Hematopoietic multipotent progenitor cell treated with erythropoietin and hydrocortisone succinate and interleukin-3 and kit ligand, for 6 days (in vitro differentiated cells): ENCODE results near the gene DARS1.

ENCODE experiments used
- DNase-seq: peaks from one replicate; pipeline ENCODE4 v3.0.0-alpha.2; 2015

DARS1 gene

DNA sequence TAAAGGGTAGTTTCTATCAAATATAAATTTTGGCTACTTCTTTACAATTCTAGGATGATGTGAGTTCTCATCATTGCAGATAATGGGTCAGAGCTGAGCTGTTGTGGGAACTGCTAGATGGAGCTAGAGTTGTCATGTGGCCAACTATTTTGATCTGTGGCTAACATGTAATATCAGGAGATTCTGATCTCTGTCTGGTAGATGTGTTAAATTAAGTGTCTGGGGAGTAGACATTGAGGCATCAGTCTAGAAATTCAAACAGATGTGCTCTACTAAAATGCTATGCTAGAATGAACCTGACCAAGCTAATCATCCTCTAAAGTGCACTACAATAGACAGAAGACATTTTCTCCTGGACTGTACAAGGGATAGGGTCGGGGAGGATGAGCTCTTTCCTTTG lies 30.3 kb upstream of the DARS1 start:
- peak; percentile 16 for DNase-seq

DNA sequence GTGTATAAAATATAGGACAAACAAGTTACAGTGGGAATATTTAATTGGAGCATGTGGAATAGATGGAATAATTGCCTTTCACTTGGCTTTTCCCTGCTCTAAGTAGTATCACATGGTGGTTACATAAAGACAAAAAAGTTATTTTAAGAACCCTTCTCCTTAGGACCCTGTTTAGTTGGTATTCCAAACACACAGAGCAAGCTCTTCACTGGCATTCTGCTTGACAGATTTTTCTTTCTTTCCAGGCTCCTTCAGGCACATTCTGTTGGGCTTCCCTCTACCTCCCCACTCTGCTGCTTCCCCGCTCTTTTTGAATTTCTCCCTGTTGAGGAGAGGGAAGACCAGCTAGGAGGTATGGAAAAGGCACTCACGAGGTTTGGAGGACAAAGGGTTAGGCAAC lies 29.0 kb upstream of the DARS1 start:
- DNase-seq = no peak

DNA sequence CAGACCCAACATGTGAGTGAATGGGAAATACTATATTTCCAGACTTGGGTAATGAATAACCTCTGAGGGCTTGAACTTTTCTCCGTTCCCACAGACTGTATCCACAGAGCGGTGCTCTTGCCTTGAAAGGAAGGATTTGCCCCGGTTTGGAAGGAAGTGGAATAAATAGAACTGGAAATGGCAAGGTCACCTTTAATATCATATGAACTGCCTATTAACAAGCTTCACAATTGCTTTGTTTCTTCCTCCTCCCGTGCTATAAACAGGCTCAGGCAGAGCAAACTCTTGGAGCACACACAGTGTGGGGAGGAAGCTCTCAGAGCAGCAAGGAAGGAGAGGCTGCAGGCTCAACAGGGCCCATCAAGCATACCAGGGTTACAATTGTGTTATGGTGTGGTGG lies 28.5 kb upstream of the DARS1 start:
- no peak for DNase-seq

DNA sequence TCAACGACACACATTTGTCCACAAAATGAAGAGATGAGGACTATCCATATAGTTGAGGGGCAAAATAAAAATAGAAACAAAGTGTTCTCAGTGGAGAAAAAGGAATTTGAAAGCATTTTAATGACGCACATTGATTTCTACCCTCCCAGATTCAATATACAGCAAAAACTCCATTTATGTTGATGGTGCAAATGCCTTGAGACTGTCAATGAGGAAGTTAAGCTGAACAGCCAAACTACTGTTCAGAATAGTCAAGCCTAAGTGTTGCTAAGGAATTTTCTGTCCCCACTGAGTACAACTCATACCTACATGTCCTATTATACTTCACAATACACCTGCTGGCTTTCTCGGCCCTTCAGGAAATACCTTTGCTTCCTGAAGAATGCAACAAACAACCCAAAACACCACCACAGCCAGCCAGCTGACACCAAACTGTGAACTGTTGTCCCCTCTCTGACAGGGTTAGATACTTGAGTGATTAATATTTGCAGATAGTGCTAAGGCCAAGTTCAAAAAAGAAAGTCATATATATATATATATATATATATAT lies 27.8 kb upstream of the DARS1 start:
- DNase-seq = no peak

DNA sequence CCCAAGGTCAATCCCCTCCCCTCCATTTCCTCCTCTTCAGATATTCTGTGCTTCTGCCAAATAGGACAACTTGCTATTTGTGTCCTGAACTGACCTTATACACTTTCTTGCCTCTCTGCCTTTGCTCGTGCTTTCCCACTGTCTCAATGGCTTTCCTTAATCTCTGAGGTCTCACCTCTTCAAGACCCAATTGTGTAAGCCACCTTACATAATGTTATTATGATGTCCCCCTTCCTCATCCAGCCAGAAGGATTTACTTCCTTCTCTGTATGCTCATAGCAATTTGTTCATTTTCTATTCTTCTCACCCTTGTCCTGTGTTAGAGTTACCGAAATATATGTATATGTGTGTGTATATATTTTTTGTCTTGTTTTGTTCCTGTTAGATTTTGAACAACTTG lies 26.9 kb upstream of the DARS1 start:
- DNase-seq = peak; percentile 23

DNA sequence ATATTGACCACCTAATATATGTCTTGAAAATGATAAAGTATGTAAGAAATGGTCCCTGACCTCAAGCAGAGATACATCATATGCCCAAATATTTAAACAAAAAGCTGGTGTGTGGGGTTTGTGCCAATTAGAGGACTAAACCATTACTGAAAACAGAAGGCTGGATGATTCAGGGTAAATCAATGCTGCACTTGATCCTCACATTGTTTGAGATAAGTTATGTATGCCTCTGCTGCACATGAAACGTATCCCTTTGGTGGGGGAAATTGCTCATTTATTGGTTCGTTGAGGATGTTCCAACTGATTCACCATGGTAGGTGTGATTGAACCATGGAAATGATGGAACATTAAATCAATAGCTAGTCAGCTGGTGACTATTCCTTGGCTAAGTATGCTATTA lies 24.7 kb upstream of the DARS1 start:
- DNase-seq = no peak

DNA sequence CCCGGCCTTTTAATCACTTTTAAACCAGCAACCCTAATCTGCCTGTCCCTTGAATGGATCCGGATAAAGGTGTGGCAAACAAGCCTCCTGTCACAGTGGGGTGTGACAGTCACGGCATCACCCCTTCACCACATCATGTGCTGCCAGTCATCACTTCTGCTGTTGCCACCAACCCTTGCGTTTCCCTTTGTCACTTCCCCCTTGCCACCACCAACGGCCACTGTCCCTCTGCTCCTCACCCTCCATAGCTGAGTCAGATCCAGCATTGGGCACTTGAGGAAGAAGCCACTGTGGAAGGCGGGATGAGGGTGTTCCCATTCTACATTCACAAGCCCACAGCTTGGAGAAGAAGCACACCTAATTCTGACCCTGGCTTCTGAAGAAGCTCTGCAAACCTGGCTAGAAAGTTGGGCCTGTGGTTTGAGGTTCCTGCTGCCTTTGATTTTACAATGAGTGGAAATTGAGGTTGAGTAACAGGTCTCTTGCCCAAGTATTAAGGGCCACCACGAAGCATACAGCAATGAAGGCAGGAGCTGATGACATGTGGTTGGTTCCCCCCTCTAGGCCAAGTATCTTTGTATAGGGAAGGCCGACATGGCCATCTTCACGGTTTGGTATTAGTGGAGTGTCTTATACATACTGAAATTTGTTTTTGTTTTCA lies 22.9 kb upstream of the DARS1 start:
- peak; percentile 88 for DNase-seq

DNA sequence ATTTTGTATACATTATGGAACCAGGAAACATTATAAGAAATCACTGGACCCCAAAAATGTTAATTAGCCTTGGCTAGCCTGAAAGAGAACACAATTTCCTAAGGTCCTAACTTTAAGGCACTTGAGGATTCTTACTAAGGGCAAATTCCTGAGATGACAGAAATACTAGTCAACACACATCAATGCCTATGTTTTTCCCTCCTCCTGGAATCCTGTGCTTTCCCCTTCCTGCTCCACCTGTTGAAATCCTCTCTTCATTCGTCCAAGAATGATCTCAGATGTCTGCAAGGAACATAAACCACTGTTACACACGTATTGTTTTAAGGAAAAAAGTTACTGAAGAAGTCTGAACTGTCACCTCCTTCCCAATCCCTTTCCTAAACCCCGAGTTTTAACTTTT lies 21.2 kb upstream of the DARS1 start:
- no peak for DNase-seq

DNA sequence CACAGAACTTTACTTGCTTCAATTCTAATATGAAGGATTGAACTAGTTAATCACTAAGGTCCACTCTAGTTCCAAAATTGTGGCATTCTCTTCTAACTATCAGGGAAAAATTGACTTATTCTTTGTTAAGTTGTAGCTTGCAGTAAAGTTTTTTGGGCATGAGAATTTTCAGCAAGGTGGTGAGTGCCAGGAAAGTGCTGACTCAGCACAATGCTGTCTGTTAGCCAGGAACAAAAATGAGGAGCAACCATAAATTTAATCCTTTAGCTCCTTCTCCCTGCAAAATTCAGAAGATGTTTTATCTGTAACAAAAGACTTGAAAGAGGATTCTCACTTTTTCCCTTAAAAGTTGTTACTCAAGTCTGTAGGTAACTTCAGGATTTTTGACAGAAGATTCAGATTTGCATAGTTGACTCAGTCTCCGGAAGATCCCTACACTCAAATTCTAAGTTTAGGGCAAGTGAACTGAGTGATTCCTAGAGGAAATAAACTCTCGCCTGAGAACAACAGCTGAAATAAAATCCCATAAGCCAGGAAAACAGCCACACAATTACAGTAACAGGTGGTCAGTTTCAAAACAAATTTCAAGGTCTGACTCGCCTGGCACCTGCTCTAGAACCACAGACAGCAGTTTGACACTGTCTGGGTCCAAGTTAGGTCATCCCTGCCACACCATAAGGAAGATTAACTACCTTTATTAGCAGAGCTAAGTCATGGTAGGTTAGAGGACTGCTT lies 20.2 kb upstream of the DARS1 start:
- no peak for DNase-seq

DNA sequence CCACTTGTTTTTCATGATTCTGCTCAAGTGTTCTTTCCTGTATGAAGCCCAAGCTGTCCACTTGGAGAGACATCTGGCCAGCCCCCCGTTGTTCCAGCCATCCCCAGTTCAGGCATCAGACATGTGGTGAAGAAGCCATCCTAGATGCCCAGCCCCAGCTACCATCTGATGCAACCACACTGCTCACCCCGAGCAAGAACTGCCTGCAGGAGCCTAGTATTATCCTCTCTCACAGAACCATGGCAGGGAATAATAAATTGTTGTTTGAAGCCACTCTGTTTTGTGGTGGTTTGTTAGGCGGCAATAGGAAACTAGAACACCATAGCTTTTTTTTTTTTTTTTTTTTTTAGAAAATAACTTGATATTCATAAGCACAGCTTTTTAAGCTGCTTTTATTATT lies 19.5 kb upstream of the DARS1 start:
- no peak for DNase-seq

DNA sequence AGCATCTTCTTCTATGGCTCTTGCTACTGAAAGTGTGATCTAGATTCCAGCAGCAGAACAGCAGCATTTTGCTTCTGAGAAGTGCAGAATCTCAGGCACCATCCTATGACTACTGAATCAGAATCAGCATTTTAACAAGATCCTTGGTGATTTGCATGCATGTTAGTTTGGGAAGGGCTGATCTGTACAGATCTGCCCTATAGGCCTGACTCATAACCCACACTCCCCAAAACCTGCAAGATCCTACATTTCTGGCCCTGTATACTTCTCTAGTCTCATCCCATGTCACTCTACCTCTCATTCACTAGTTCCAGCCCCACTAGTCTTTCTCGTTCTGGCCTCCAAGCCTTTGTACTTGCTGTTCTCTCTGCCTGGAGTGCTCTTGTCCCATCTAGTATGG lies 15.7 kb upstream of the DARS1 start:
- DNase-seq = no peak

DNA sequence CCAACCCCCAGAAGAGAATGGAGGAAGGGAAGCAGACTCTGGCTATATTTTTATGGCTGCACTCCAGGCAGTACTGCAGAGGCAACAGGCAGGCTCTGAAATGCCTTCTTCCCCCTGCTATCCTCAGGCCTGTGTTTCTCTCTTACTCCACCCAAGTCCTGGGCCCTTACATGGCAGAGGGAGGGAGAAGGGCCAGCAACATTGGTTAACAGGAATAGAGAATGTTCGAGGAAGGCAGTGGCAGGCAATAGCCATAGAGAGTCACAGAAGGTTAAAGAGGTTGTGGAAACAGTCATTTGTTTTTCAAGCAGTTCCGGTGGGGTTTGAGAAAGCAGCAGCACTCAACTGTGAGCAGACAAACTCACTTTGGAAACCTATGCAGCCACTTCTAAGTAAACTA lies 15.1 kb upstream of the DARS1 start:
- DNase-seq = no peak

DNA sequence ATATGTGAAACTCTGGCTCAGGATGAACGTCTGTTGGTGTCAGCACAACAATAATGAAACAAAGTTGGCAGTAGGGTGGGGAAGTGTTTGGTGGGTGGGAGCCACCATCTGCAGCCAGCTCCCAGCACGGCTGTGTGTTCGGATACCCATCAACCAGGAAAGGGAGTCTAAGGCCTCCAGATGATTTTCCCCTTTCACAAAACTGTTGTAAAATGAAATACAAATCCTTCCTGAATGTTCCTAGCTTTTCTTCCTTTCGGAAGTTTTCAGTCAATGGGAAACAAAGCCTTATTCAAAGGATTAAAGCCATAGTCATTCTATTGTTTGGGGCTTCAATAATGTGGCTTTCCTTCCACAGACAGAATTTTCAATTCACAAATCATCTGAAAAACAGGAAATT lies 14.5 kb upstream of the DARS1 start:
- DNase-seq = no peak

DNA sequence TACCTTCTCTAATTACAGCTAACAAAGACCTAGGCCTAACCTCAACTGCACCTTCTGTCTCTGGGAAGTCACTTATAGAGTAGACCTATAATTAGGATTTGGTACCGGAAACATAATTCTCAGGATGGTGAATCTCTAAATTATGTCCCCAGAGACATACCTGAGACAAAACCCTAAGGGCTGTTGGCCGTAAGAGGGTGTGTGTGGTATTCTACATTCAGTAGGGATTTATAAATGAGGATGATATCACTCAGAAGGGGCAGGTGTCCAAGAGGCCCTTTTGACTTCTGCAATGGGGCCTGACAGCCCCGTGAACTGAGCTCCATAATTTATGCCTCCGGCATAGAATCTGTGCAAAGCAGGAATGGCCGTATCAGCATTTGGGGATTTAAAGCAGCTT lies 13.5 kb upstream of the DARS1 start:
- DNase-seq = no peak

DNA sequence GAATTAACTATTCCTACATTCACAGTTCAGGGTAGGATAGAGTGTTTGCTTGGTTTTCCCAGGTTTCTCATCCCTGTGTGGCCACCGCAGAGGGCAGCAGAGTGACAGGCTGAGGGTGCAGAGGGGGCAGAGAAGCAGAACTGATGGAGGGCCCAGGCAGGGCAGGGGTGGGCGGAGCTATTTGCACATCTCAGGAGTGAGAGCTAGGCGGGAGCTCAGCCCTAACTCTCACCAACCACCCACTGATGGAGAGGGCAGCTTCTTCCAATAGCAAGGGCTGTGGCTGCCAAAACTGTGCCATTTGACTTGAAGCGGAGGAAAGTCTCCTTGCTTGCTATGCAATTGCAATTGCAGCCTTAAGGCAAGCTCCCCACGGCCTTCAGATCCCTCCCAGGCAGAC lies 12.0 kb upstream of the DARS1 start:
- peak; percentile 66 for DNase-seq

DNA sequence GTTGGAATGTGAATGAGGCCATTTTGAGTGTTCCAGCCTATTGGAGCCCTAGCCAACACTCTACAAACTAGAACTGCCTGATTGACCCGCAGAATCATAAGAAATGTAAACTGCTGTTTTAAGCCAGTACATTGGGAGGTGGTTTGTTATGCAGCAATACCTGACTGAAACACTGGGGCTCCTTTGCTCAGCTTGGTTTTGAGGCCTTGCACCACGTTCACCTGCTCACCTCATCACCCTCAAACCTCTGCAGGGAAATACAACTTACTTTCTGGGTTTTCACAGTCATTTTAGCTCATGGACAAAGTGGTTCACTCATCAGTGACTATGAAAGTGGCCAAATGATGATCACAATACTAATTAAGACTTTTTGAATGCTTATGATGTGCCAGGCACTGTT lies 10.9 kb upstream of the DARS1 start:
- DNase-seq = no peak

DNA sequence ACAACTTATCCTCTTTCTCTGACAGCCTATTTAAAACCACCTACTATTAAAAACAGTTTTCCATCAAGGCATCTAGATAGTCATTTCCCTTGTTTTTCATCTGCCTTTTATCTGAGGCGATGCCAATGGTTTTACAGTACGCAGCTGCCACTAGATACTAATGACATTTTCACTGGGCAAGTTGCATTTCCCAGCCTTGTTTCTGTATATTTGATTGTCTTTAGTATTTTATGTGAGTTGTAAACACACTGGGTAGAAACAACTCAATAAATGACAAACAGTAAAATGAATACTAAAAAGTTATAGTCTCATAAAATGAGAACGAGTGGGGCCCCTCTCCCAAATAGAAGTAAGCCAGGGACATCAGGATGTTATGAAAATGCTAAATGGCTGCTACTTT lies 8.9 kb upstream of the DARS1 start:
- no peak for DNase-seq

DNA sequence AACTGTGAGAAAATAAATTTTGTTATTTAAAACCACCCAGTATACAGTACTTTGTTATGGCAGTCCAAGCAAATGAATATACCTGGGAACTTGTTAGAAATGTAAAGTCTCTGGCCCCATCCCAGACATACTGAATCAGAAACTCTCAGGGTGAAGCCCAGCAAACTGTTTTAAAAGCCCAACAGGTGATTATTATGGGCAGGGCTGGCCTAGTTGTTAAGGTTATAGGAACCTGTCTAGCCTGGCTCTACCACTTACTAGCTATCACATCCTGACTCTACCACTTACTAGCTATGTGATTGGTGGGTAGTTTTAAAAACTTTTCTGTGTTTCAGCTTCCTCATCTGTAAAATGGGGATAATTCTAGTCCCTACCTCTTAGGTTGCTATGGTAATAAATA lies 8.0 kb upstream of the DARS1 start:
- DNase-seq = no peak

DNA sequence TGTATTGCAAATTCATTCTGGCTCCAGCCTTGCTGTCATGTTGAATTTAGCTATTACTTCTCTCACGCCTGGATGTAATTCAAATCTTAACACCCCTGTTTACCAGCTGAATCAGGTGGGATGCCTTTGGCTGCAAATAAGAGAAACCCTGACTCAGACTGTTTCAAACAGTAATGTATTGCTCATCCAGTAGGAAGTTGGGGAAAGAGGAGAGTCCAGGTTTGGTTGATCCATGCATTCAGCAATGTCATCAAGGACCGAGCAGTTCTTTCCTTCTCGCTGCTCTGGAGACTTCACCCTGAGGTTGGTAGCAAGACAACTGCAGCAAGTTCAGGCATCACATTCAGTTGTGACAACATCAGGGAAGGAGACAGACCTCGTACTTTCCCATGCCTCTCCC lies 6.4 kb upstream of the DARS1 start:
- no peak for DNase-seq

DNA sequence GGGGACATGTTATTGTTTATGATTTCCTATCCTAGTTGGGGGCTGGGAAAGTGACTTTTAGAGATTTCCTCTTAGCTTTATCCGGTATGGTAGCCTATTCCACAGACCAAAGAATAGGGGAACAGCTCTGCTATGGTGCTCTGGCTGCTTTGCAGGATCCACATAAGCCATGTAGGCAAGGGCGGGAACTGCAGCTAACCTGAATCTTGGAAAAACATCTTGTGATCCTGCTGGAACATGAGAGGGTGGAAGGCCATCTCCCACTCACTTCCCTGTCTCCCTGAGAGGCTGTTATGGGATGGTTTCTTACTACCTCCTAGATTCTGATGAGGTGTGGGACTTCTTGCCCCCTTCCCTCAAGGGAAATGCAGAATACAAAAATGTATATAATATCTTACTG lies 2.0 kb upstream of the DARS1 start:
- no peak for DNase-seq

DNA sequence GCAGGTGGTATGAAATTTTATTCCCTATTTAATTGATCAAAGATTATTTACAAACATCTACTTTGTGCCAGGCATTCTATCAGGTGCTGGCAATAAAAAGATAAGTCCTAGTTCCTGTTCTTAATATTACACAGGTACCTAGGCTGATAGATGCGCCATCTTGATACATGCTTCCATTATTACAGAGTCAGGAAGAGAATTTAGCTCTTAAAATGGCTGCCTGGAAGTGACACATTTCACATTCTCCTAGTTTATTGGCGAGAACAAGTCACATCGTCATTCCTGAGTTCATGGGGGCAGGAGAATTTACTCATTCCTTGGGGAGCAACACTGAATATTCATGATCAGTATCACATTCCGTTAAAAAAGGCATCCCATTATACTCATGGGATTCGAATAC lies 1.1 kb upstream of the DARS1 start:
- no peak for DNase-seq

DNA sequence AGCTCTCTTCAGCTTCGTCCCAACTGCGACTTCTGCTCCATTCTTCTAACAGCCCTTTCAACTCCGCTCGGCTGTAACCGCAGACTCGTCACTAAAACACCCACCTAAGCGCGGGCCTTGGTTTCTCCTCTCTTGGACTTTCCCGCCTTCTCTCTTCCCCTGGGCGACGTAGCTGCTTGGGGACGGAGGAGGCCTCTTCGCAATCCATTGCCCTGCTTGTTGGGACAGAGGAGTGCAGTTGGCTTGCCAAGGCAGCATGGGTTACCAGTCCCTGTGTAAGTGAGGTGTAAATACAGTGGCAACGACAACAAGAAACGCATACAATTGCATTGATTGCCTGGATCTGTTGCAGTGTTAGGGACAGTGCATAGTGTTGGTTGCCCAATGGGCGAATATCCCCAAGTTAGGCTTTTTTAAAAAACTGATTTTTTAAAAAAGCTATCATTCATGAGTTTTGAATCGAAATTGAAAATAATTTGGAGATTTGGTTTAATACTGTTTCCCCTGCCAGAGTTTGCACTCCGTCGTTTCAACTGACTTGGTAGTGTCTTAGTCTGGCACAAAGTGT lies 484 bp upstream of the DARS1 start:
- peak; percentile 88 for DNase-seq

DNA sequence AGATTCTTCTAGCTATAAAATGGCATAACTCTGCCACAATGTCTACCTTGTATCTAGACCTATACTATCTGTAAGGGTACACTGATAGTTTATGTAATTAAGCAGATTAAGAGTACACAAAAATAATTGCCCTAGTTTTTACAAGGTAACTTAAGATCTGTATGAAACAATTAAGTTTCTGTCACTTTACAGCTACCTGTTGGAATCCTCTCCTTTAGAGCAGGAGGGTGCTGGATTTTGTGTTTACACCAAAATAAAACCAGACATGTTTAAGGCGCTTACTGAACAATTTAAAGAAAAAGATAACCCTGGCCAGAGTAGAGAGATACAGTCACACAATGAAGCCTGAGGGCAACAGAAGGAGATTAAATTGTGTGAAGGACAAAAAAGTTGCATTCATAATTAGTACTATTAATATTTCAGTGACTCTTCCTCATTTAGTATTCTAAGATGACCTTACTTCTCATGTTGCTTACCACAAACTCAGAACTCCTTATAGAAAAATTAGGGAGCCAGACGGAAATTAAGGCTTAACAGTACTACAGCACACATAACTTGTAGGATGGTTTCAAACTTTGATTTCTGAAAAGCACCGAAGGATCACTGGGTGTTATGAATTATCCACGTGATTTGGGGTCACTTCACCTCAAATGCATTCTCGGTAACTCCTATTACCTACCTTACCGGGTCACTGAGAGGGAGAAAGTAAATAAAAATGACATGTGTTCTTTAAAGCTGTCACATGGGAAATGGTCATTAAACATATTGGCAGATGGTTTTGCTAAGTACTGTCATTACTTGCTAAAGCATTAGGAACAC lies 1.0 kb downstream of the DARS1 start:
- peak; percentile 16 for DNase-seq
